Body of pancreas (tissue), 4 donors: ENCODE measurements around the gene KRT33A. TPM values are rescaled to one million over a fixed set of nuclear protein-coding genes. Genes with fewer than 3 reads are reported as not detected.

Experiments
- ATAC-seq: fragments of 150-250 bp; one replicate; pipeline ENCODE4 v1.9.1; 2016
- DNase-seq, 4 donors: peaks; one replicate each; pipeline ENCODE4 v3.0.0-alpha.2; 2019
- H3K27ac ChIP-seq, 4 donors: fragments of 200-600 bp; sonication (generic); 1 replicate in 3 of 4; 2 replicates in 1 of 4; pipeline versions ENCODE4 v1.5.1 to v1.6.1; 2016 to 2019; ENCODE audit warnings: mild to moderate bottlenecking in 1 of 4, mixed read lengths in 1 of 4, moderate library complexity in 1 of 4
- H3K27me3 ChIP-seq, 2 donors: fragments of 200-600 bp; sonication (generic); one replicate each; pipeline ENCODE4 v1.6.0; 2016; ENCODE audit warnings: mild to moderate bottlenecking in 1 of 2
- H3K36me3 ChIP-seq, 2 donors: fragments of 200-600 bp; sonication (generic); replicated peaks in 1 of 2; 2 replicates each; pipeline ENCODE4 v1.5.1; 2016; ENCODE audit warnings: low read depth in 2 of 2; ENCODE audit not compliant: insufficient read depth in 1 of 2
- H3K4me1 ChIP-seq: fragments of 200-600 bp; sonication (generic); one replicate; pipeline ENCODE4 v1.6.0; 2016
- H3K4me3 ChIP-seq, 2 donors: fragments of 200-600 bp; sonication (generic); 1 replicate in 1 of 2; 2 replicates in 1 of 2; pipeline ENCODE4 v1.5.1; 2016 to 2019
- H3K9me3 ChIP-seq, 3 donors: fragments of 200-600 bp; sonication (generic); 1 replicate in 2 of 3; 2 replicates in 1 of 3; pipeline ENCODE4 v1.5.1; 2016
- POLR2A ChIP-seq, 3 donors: fragments of 450-650 bp; IDR thresholded peaks; one replicate each; pipeline ENCODE4 v1.6.1; 2016; ENCODE audit warnings: antibody characterized with exemption in 3 of 3, mild to moderate bottlenecking in 2 of 3
- WGBS, 2 donors: methylation state at CpG; one replicate each; pipeline ENCODE4 v1.1.5; 2017; 5-methylcytosine and 5-hydroxymethylcytosine counted together
- intact Hi-C: fragments of 100-400 bp; cut with DNase I; formaldehyde crosslinking; loops from one replicate; pipeline ENCODE4 v1.15.1; 2023
- total RNA-seq, 2 donors: library from RNA; depleted of rRNA; stranded (reverse); fragments of >200 nt; gene quantifications; one replicate each; pipeline ENCODE4 v1.1.0, GENCODE V29; 2016
- TF ChIP-seq, protein P1 (sequence below), 7 experiments: fragments of 450-650 bp in 4 of 7; fragments of 200-600 bp in 3 of 7; sonication (generic) in 3 of 7; IDR thresholded peaks; one replicate each; pipeline ENCODE4 v1.5.1; 2016 to 2019; ENCODE audit warnings: antibody characterized with exemption in 7 of 7

Gene KRT33A
- total RNA-seq, 2 donors from 2014 or later, result not detected

DNA sequence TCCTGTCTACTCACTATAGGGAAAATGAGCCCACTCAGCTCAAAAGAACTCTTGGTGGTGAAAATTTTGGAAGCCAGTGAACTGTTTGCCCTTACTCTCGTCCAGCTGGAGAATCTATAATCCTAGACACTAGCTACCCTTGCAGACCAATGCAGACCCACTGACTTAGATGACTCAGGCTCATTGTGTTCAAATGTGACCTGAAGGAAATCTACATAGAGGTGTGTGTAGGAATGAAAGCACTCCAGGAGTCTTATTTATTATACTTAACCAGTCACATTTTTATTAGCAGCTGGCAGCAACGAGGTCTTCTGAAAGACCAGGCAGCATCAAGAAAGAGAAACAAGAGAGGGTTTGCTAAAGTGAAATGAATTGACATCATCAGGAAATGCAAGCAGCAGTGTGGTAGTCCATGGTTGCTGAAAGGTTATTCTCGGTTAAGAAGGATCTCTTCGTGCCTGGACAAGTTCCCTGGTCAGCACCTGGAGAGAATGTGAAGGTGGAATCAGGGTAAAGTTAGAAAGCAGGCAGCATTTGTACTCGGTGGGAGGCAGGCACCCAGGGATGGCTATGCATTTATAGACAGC, 49.3 kb downstream of the KRT33A start:
- Histone ChIP-seq H3K4me3 (no peak overlapping the region), H3K4me1 (no peaks in the 10 kb centered on the region), H3K36me3 (no peaks in the 10 kb centered on the region), H3K27ac (no peak overlapping the region), H3K27me3 (no peaks in the 10 kb centered on the region), H3K9me3 (no peaks in the 10 kb centered on the region)
- intact Hi-C loops, result no loop called here
- ATAC-seq (no peak), DNase-seq (no peak)
- TF ChIP-seq, protein P1, sequence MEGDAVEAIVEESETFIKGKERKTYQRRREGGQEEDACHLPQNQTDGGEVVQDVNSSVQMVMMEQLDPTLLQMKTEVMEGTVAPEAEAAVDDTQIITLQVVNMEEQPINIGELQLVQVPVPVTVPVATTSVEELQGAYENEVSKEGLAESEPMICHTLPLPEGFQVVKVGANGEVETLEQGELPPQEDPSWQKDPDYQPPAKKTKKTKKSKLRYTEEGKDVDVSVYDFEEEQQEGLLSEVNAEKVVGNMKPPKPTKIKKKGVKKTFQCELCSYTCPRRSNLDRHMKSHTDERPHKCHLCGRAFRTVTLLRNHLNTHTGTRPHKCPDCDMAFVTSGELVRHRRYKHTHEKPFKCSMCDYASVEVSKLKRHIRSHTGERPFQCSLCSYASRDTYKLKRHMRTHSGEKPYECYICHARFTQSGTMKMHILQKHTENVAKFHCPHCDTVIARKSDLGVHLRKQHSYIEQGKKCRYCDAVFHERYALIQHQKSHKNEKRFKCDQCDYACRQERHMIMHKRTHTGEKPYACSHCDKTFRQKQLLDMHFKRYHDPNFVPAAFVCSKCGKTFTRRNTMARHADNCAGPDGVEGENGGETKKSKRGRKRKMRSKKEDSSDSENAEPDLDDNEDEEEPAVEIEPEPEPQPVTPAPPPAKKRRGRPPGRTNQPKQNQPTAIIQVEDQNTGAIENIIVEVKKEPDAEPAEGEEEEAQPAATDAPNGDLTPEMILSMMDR (IDR thresholded peaks at IDR 0.05), result no peak
- no peak for TF ChIP-seq POLR2A (IDR thresholded peaks at IDR 0.05)
- 46 to 66% methylated on average over 5 of the region's 5 CpGs for WGBS, 2 donors

DNA sequence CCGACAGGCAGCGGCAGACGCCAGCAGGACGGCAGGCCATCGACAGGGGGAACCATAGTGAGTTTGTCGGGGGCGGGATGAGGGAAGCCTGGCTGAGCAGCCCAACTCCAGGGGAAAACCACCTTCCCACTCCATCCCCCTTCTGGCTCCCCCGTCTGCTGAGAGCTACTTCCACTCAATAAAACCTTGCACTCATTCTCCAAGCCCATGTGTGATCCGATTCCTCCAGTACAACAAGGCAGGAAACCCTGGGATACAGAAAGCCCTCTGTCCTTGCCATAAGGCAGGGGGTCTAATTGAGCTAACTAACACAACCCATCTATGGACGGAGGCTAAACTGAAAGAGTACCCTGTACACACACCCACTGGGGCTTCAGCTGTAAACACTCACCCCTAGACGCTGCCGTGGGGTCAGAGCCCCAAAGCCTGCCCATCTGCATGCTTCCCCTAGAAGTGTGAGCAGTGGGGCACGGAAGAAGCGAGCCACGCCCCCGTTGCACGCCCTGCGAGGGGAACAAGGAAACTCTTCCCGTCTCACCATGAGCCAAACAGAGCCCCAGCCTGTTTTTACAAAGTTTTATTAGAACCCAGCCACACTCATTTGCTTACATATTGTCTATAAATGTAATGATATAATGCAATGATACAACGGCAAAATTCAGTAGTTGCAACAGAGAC, 52.0 kb downstream of the KRT33A start:
- no peaks in the 10 kb centered on the region for H3K27me3 ChIP-seq
- intact Hi-C loops, result no loop called here
- H3K4me1 ChIP-seq, result no peaks in the 10 kb centered on the region
- no peaks in the 10 kb centered on the region for H3K9me3 ChIP-seq
- H3K4me3 ChIP-seq, result no peak overlapping the region
- no peak for DNase-seq
- no peak for ATAC-seq
- H3K36me3 ChIP-seq, result no peaks in the 10 kb centered on the region
- TF ChIP-seq, protein P1 (IDR thresholded peaks at IDR 0.05), result no peak
- H3K27ac ChIP-seq, result no peak overlapping the region
- 70 to 73% methylated on average over 17 to 20 of the region's 20 CpGs for WGBS, 2 donors

GRCh38 chr17:41296846-41297245, 53.8 kb downstream of the KRT33A start:
- Histone ChIP-seq H3K4me3 (no peak overlapping the region), H3K9me3 (no peaks in the 10 kb centered on the region), H3K27ac (no peak overlapping the region), H3K36me3 (no peaks in the 10 kb centered on the region), H3K4me1 (no peaks in the 10 kb centered on the region), H3K27me3 (no peaks in the 10 kb centered on the region)
- no peak for ATAC-seq
- no peak for DNase-seq
- TF ChIP-seq POLR2A (IDR thresholded peaks at IDR 0.05), result no peak
- TF ChIP-seq, protein P1 (IDR thresholded peaks at IDR 0.05), result no peak
- intact Hi-C loops, result no loop called here
- 49 to 62% methylated on average over 1 of the region's 1 CpG for WGBS, 2 donors

Other genes starting within 250 kb of the KRT33A start
- gene KRTAP4-16, start 248.6 kb downstream of the KRT33A start, total RNA-seq, result not detected
- not detected for gene KRTAP4-9, start 245.4 kb downstream of the KRT33A start, total RNA-seq
- not detected for gene KRTAP4-11, start 232.5 kb downstream of the KRT33A start, total RNA-seq
- gene KRTAP4-12, start 226.6 kb downstream of the KRT33A start, total RNA-seq, result not detected
- not detected for gene KRTAP4-6, start 210.3 kb downstream of the KRT33A start, total RNA-seq
- not detected for gene KRTAP4-5, start 201.0 kb downstream of the KRT33A start, total RNA-seq
- gene KRTAP4-4, start 190.1 kb downstream of the KRT33A start, total RNA-seq, result not detected
- gene KRTAP4-3, start 182.6 kb downstream of the KRT33A start, total RNA-seq, result not detected
- gene KRTAP4-2, start 172.6 kb downstream of the KRT33A start, total RNA-seq, result not detected
- not detected for gene KRTAP4-1, start 165.9 kb downstream of the KRT33A start, total RNA-seq
- gene KRTAP9-1, start 160.9 kb downstream of the KRT33A start, total RNA-seq, result not detected
- not detected for gene KRTAP9-2, start 124.2 kb downstream of the KRT33A start, total RNA-seq
- gene KRTAP9-3, start 118.4 kb downstream of the KRT33A start, total RNA-seq, result not detected
- not detected for gene KRTAP9-8, start 112.8 kb downstream of the KRT33A start, total RNA-seq
- gene KRTAP9-4, start 101.1 kb downstream of the KRT33A start, total RNA-seq, result not detected
- not detected for gene KRTAP9-9, start 95.4 kb downstream of the KRT33A start, total RNA-seq
- not detected for gene KRTAP9-6, start 85.5 kb downstream of the KRT33A start, total RNA-seq
- gene KRTAP9-7, start 75.1 kb downstream of the KRT33A start, total RNA-seq, result not detected
- not detected for gene KRTAP29-1, start 48.0 kb downstream of the KRT33A start, total RNA-seq
- not detected for gene KRTAP16-1, start 41.5 kb downstream of the KRT33A start, total RNA-seq
- gene KRTAP17-1, start 35.1 kb downstream of the KRT33A start, total RNA-seq, result not detected
- not detected for gene KRT33B, start 19.0 kb upstream of the KRT33A start, total RNA-seq
- gene KRT34, start 31.5 kb upstream of the KRT33A start, total RNA-seq, result not detected
- gene KRT31, start 46.8 kb upstream of the KRT33A start, total RNA-seq, result not detected
- gene KRT37, start 73.8 kb upstream of the KRT33A start, total RNA-seq, result not detected
- not detected for gene KRT38, start 90.2 kb upstream of the KRT33A start, total RNA-seq
- not detected for gene KRT32, start 116.6 kb upstream of the KRT33A start, total RNA-seq
- not detected for gene KRT35, start 130.3 kb upstream of the KRT33A start, total RNA-seq
- not detected for gene KRT36, start 139.1 kb upstream of the KRT33A start, total RNA-seq
- gene KRT13, start 154.8 kb upstream of the KRT33A start, total RNA-seq, result not detected
- gene KRT15, start 168.1 kb upstream of the KRT33A start, total RNA-seq, result under 1 TPM in 1 of 2 donors, not detected in 1; 0.52 TPM
- gene KRT19, start 177.5 kb upstream of the KRT33A start, total RNA-seq, result 100 to 1,000 TPM in 1 of 2 donors, 10 to 100 TPM in 1; 77.5 to 121 TPM
- gene KRT9, start 221.2 kb upstream of the KRT33A start, total RNA-seq, result not detected
- gene KRT14, start 236.1 kb upstream of the KRT33A start, total RNA-seq, result 1 to 10 TPM in 1 of 2 donors, not detected in 1; 2.3 TPM